Activated CD4-positive, CD25-positive, alpha-beta regulatory T cell treated with anti-CD3 and anti-CD28 coated beads, Interleukin-2, amount 50 U/mL, for 72 hours (primary cell): ENCODE data around the gene CERS6.

Experiments used
- DNase-seq: peaks from one replicate; pipeline ENCODE4 v3.0.0; 2021

CERS6 gene

DNA sequence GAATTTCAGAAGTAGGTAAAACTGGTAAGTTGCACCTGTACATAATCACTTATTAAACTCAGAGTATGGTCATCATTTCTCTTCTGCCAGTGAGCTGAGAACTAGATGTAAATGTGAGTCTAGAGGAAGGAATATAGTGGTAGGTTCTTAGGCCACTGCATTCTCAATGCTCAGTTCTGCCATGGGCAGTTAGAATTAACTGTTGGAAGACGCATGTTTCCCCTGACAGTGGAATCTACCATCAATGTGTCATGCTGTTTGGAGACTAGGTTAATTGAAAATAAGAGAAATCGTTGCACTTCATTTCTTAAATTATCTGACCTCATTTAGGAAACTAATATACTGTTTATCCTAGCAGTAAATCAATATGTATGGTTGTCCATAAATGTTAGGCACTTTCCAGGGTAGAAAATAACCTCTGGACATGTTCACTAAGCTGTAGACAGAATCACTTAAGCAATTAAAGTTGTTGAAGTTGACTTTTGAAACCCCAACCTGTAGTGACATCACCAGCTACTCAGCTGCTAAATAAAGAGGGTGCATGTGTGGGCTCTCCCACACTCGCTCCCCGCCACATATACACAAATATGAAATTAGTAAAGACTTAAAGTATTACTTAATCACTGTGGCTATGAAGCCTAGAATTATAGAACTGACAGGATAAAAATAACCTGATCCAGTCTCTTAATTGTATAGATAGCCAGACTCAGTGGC is 254.8 kb downstream of the CERS6 start:
- DNase-seq: no peak

DNA sequence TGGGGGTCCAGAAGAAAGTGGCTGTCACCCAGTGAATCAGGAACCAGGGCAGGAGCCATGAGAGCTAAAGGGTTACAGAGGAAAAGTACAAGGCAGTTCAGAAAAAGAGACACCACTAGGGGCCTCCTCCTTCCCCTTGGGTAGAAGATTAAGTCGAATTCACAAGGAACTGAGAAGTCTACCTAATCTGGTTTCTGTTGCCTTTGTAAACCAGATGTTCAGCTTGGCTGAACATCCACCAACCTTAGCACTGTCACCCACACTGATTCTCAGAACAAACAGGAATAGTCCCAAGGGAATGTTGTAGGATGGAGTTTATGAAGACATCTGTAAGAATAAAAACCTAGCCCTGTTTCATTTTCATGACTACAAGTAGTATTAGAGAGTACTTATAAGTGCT is 256.0 kb downstream of the CERS6 start:
- DNase-seq: no peak

DNA sequence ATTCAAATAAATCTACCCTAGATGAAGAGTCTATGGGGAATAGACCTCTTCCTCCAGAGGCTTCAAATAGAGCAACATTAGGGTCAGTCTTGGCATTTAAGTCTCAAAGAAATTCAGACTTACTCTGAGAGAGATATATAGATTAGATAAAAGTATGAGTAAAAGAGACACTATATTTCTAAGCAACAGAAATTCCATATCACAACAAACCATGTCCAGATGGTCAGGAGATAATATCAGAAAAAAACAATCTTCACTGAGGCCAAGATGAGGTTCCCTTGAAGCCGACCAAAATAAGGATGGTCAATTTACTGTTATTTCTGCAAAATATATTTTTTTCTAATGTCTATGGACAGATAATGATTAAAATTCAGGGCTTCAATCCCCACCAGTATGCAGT is 257.3 kb downstream of the CERS6 start:
- DNase-seq: no peak

DNA sequence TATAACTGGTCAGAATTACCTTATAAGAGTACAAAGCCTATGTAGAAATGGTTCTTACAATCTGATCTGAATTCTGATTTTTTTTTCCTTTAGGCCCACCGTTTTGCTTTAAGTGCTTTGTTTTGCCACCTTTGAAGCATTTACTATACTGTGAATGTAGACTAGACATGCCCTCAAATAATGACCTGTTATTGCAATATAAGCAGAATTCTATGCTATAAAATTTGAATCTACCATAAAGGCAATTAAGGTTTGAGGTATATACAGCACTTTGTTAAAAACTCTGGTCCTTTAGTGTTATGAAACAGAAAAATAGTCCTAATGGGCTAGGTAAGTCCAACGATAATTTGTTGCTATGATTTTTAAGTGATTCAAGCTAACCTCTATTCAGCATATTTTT is 259.8 kb downstream of the CERS6 start:
- no peak for DNase-seq

DNA sequence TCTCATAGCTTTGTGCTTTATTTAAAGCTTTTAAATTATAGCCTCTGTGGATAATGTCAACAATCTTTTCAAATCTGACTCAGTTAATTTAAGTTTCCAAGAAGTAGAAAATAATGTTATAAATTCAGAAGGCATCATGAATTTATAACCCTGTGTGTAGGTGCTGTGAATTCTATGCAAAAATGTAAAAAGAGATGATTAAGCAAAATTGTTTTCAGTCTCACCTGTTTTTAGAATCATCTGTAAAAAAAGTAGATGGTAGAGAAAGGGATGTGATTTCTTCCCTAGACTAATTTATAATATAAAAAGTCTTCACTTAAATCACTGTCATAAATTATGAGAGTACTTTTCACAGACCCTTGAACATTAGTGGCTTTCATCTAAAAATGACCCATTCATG is 260.8 kb downstream of the CERS6 start:
- DNase-seq: no peak

DNA sequence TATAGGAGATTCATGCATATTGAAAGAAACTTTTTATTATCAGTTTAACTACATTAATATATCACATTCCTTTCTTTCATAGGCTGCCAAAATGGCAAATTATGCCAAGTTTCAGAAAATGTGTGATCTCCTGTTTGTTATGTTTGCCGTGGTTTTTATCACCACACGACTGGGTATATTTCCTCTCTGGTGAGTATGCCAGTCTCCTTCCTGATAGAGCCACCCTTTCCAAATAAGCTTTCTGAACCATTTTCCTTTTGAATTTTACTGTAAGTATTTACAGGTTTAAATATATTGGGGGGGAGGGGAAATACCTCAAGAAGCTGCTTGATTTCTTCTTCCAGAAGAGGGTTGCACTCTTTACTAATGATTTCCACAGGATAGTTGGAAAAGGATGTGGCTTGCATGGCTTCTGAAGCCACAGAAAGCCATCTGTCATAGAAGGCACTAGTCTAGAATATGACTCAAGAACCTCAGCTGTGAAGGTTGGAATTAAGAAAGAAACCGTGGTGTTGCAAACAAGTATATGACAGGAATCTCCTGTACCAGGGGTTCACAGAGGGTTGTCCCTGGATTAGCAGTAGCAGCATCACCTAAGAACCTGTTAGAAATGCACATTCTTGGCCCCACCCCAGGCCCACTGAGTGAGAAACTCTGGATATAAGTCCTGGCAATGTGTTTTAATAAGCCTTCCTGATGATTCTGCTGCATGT is 261.9 kb downstream of the CERS6 start:
- no peak for DNase-seq

DNA sequence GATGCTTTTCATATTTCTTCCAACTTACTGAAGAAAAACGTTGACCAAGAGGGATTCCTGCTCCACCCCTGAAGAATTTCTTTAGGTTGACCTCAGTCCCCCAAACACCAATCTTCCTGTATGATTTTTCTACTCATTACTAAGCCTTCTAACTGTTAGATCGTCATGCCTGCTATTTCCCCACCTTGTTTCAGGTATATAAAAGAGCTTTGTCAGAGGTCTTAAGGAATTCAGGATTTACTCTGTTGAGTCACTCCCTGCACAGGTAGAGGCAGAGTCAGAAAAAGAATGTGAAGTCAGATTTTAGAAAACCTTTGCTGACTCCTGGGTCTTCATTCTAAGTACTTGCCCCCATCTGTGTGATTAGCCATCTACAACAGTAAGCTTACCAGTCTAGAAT is 262.6 kb downstream of the CERS6 start:
- DNase-seq: no peak

DNA sequence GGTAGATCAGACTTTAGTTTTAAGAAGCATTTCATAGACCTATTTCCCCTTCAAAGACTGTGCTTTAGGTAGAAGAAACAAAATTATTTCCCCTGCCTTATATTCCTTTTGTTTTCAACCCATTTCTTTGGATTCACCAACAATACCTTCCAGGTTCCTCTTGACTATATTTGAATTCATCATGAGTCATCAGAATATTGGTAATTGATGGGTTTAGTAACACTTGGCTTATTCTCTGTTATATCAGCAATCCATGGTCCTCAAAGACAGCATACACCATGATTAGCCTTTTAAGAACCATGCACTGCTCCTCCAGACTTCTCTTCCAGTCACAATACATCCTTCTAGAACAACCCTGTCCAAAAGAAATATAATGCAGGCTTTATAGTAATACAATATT is 263.4 kb downstream of the CERS6 start:
- DNase-seq: no peak

DNA sequence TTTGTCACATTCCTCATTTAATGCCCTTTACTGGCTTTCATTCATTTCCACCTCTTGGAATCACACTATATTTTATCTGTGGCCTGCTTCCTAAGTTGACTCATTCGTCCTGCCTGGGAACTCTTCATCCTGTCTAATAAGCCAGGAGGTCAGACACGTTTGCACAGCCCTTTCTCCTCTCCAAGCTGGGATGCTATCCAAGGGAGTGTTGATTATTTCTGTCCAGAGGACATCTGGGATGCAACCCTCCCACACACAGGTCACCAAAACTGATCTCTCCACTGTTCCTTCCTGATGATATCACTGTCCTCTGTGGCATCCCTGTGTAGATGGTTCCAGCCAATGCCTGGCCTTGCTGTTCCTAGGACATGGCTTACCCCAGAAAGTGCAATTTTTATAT is 266.5 kb downstream of the CERS6 start:
- no peak for DNase-seq

DNA sequence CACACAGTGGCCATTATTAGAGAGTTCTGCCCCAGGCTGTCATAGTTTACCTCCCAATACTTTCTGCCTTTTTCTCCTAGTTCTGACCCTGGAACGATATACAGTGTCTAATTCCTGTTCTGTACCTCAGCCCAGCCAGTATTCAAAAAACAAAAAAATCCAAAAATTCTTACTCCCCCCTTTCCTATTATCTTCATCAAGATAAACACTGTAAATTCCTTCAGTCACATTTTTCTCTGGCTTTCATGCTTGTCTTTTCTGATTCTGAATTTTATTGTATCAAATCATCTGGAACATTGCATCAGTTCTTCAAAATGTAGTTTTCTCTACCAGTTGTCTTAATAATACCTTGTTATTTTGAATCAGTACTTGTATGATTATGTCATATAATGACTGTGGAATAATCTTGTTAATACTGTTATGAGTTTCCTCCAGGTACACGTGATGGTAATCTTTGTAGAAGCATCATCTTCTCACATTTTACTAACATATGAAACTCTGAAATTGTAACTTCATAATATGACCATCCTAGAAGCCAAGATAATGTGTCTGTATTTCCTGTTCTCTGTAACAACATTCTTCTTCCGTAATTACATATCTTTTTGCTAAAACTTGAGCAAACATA is 267.3 kb downstream of the CERS6 start:
- DNase-seq: no peak

DNA sequence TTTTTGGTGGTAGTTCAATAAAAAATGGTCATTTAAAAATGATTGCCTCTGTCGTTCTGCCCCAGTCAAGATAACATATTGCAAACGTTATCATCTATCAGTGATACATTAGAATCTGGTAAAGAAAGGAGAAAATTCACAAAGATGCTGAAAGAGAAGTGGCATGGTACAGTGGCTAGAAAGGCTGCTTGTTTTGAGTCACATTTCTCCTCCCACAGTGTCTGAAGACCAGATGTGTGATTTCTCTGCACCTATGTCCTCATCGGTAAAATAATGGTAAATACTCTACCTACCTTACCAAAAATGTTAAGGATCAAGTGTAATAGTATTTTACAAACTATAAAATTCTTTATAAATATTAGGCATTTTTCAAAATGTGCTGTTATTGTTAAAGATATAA is 270.3 kb downstream of the CERS6 start:
- no peak for DNase-seq

DNA sequence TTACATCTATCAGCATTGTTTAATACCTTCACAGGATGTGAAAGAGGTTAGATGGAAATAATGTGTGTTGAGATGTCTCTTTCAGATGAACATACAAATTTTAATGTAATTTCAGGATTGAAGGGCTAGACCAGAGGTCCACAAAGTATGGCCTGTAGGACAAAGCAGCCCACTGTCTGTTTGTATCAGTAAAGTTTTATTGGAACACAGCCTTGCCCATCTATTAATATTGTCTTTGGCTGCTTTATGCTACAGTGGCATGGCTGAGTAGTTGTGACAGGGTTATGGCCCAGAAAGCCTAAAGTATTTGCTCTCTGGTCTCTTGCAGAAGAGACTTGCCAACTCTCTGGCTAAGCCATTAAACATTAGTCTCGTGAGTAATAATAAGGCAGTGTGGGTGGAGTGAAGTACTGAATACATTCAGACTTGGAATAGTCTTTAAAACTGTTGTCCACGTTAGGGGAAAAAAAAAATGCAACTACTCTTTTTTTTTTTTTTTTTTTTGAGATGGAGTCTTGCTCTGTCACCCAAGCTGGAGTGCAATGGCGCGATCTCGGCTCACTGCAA is 271.9 kb downstream of the CERS6 start:
- no peak for DNase-seq

DNA sequence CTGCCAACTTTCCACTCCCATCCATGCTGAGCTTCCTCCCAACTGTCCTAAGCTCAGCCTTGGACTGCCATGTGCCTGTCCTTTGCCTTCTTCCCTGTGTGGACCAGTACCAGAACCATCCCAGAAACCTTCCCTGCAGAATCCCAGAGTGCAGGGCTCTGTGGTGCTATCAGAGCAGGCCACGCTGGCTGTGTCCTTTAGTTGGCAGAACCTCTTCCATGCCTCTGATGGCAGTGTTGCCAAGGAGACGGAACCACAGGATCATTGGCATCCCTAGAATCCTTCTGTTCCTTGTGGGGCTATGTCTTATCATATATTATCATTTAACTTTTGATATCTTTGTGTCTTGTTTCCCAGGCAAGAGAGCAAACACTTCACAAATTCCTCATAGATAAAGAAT is 273.4 kb downstream of the CERS6 start:
- no peak for DNase-seq

DNA sequence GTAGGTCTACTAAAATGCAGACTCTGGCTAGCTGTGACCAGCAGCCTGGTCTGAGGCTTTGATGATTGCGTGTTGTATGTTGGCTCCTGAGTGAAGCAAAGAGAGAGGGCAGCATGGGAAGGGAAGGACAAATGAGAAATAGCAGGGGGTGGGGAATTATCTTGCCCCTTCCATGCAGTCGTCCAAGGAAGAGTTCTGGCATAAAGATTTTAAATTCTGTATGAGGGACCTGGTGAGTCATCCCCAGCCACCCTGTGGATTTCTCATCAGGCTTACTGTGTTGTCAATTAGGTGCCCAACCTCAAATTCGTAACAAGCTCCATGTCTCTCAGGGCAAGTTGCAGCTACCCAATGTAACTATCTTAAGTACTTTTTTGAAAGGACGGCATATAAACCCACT is 274.3 kb downstream of the CERS6 start:
- DNase-seq: no peak

DNA sequence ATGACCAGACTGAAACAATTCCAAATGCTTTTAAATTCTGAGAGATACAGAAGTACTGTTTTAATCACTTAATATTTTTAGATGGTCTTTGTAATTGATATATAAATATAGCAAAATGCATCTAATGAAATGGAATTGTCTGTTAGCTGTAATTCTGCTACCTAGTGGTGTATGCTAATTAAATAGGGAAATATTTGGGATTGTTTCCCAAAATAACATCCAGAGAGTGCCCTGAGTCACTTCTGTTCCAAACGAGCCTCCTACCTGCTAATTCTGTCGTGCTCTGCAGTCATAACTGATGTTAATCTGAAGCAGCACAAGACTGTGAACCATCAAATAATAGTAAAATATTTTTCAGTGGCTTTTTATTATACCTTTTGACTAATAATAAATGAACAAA is 274.9 kb downstream of the CERS6 start:
- DNase-seq: no peak

DNA sequence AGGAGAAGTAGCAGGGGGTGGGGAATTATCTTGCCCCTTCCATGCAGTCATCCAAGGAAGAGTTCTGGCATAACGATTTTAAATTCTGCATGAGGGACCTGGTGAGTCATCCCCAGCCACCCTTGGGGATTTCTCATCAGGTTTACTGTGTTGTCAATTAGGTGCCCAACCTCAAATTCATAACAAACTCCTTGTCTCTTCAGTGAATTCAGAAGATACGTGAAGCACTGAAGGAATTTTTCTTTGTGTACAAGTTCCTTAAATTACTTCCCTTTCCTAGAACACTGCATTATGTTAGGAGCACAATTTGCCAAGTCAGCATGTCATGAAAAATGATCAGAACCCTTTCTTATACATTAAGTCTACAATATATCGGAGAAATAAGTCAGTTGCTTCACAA is 275.5 kb downstream of the CERS6 start:
- no peak for DNase-seq

DNA sequence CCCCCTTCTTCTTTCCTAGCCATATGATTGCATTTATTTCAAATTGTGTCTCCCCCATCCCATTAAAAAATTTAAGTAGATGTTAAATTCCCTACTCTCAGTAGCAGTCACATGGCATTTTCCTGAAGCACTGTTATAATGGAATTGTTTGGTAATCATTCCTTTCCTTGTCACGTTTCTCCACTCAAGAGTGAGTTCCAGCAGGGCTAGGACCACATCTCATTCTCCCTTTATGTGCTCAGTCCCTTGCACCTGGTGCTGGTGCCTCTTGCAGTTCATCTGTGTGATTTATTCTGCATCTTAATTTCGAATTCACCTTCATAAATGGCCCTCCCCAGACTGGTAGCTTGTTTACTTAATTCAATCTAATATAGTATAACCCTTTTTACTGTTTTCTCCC is 276.0 kb downstream of the CERS6 start:
- DNase-seq: no peak

DNA sequence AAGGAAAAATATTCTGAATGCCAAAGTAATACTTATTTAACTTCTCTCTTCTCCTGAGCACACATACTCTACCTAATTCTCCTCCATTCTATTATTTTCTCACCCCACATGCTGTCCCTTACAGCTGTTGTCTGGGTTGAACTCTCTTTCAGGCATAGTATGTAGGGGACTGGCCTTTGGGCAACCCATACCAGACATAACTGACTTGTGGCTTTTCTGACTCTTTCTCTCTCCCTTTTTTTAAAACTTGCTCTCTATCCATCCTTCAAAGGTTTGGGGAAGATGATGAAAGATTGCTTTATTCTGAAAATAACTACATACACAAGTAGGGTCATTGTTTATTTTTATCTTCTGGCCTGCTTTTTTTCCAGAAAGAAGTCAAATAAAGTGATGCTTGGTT is 276.4 kb downstream of the CERS6 start:
- DNase-seq: no peak

DNA sequence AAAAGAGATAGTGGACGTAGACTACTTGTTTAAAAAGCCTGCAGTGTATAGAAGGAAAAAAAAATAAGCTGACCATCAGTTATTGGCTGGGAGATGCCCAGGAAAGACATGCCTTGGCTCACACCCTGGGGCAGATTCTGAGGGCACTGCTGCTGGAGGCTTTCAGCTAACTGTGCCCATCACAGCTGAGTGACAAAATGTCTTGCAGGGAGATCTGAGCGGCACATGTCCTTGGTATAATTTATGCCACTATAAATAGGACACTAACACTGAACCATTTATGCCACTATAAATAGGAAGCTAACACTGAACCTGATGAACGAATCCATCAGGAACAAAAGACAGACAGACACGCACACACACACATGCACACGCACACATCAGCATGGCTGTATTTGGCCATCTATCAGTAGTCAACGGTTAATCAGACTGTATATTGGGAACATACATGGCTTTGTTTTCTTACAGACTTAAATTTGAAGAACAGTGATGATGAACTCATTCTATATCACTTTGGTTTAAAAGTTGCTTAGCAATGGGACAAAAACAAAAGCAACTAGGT is 278.2 kb downstream of the CERS6 start:
- no peak for DNase-seq

DNA sequence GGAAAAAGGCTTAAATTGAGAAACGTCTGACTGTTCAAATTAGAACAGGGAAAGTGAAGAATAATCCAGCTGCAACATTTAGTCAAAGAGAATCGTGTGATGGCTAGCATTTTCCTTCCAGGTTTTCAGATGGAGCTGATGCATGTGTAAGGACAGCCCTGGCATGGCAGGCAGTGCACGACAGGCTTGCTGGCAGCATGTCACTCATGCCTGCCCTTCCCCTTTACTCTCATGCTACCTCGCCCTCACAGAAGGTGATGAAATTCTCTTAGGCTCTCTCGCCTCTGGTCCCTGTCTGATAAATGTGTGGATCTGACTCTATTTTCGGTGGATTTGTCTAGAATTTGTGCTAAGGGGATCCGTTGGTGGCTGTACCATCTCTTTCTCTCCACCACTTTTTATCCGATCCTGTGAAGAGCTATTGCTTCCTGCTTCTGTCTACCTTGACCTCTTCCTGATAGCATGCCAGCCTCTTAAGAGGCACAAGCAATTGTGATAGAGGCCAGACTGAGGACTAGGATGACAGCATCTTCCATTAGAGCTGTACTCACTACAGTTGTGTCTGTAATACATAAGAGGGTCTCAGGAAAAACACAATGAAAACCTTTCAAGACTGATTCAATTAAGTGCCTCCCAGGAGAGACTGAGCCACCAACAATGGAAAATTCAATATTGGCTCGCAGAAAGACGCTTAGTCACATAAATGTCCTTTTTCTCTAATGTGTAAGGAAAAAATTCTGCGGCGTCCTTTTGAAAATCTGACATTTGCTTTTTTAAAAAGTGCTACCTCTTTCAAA is 280.8 kb downstream of the CERS6 start:
- no peak for DNase-seq

DNA sequence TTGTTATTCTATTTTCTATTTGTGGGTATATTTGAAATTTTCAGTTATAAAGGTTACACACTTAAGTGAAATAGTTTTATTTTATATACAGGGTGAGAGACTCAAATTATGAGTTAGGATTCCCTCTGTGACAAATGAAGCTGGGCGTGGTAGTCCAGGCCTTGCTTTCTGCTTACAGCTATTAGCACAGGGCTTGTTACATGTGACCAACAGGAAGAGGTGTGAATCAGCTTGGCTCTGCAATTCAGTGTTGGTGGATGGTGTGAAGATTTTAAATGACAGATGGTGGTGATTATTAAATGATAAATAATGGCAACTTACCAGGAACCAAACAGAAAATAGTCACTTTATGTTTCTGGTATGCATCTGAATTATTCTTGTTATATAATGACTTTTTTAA is 282.0 kb downstream of the CERS6 start:
- DNase-seq: no peak

DNA sequence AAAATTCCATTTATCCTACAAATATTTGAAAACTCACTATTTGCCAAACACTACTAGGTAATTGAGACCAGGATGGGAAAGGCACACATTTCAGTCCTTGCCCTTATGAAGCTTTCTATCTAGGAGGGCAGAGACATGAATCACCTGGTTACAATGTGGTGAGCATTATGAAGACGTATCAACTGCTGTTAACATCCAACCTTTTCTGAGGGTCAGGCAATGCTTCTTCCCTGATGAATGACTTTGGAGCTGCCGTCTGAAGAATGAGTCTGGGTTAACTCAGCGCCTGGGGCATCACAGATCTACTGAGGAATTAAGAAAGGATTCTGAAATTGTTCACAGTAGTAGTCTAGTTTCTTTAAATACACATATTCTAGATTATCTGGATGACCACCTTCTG is 284.3 kb downstream of the CERS6 start:
- DNase-seq: no peak

DNA sequence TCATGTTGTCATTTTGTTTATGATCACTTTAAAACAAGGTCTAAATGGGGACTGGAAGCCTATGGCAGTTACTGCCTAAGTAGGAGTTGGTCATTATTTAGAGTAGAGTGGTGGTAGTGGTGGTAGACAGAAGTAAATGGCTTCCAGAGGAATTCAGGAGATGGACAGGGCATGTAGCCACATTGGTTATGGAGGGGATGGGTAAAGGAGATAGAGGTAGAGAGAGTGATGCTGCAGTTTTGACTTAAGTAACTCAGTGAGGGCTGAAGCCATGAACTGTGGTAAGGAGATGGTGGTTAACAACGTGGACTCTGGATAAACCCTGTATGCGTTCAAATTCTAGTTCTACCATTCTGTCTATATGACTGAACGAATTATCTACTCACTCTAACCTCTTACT is 284.7 kb downstream of the CERS6 start:
- DNase-seq: no peak
